Endothelial cell of umbilical vein (primary cell): ENCODE measurements around the gene ZNF780A. TPM values are rescaled to one million over a fixed set of nuclear protein-coding genes. Genes with fewer than 3 reads are reported as not detected.

Experiments
- BruUV-seq: library from RNA; stranded (reverse); fragments of 400-500 nt; replicated peaks from 2 replicates; lab custom pipeline; 2021; lab: Mats Ljungman, UMichigan
- CTCF ChIA-PET: fragments of 300-600, 350-600 bp; sonication (Branson Sonifier 250); formaldehyde crosslinking; loops from one replicate; lab custom pipeline; 2021; ENCODE audit warnings: antibody characterized with exemption, inconsistent platforms; lab: Charles Lee
- POLR2A ChIA-PET: fragments of 300-600, 350-600 bp; sonication (Branson Sonifier 250); formaldehyde crosslinking; loops from one replicate; lab custom pipeline; 2021; ENCODE audit warnings: antibody characterized with exemption, inconsistent platforms; lab: Charles Lee
- DNase-seq: peaks from one replicate; pipeline ENCODE4 v3.0.0-alpha.2; 2011; ENCODE audit warnings: low read depth, low spot score
- FAIRE-seq: peaks from 2 replicates; lab custom pipeline; 2011; peaks lifted over from hg19 to GRCh38; lab: Jason Lieb, UNC
- H2AFZ ChIP-seq: 2 replicates; pipeline ENCODE4 v1.6.0; 2012; ENCODE audit warnings: low read depth, low read length, control low read depth, inconsistent platforms
- H3K27ac ChIP-seq: 2 replicates; pipeline ENCODE4 v1.5.1; 2011; ENCODE audit warnings: low read depth, mild to moderate bottlenecking, control low read depth, low read length, moderate library complexity; ENCODE audit not compliant: insufficient read depth
- H3K27me3 ChIP-seq, 2 experiments: 2 replicates each; pipeline versions ENCODE4 v1.6.0 to v1.6.1; 2011; ENCODE audit warnings: low read length in 2 of 2, mixed read lengths in 1 of 2; ENCODE audit not compliant: control insufficient read depth in 2 of 2, insufficient read depth in 2 of 2
- H3K36me3 ChIP-seq, 2 experiments: 2 replicates in 1 of 2; 3 replicates in 1 of 2; pipeline ENCODE4 v1.5.1; 2011; ENCODE audit warnings: low read length in 2 of 2, mild to moderate bottlenecking in 1 of 2, moderate library complexity in 1 of 2; ENCODE audit not compliant: control insufficient read depth in 2 of 2, insufficient read depth in 2 of 2; ENCODE audit errors: extremely low read depth in 1 of 2
- H3K4me1 ChIP-seq: 3 replicates; pipeline ENCODE4 v1.5.1; 2011; ENCODE audit warnings: mild to moderate bottlenecking, low read length; ENCODE audit not compliant: control insufficient read depth, insufficient read depth; ENCODE audit errors: extremely low read depth
- H3K4me2 ChIP-seq: 2 replicates; pipeline ENCODE4 v1.6.1; 2011; ENCODE audit warnings: low read length, control low read depth, mixed read lengths; ENCODE audit not compliant: insufficient read depth
- H3K4me3 ChIP-seq, 3 experiments: fragments of 200-600 bp in 1 of 3; sonication (generic), shearing (Covaris generic) in 1 of 3; replicated peaks in 1 of 3; 2 replicates each; pipeline ENCODE4 v1.5.1; 2011 to 2016; ENCODE audit warnings: control low read depth in 3 of 3, low read length in 3 of 3, mild to moderate bottlenecking in 2 of 3, inconsistent platforms in 1 of 3, low read depth in 1 of 3, moderate library complexity in 1 of 3; ENCODE audit not compliant: insufficient read depth in 1 of 3
- H3K79me2 ChIP-seq: 2 replicates; pipeline ENCODE4 v1.6.0; 2012; ENCODE audit warnings: low read length, inconsistent platforms; ENCODE audit not compliant: control insufficient read depth, insufficient read depth
- H3K9ac ChIP-seq: replicated peaks from 2 replicates; pipeline ENCODE3; 2011; ENCODE audit warnings: low read length, control low read depth; ENCODE audit not compliant: insufficient read depth; ENCODE audit errors: extremely low read depth
- H3K9me1 ChIP-seq: replicated peaks from 3 replicates; pipeline ENCODE4 v1.6.0; 2011; ENCODE audit warnings: mild to moderate bottlenecking, low read length; ENCODE audit not compliant: control insufficient read depth, insufficient read depth; ENCODE audit errors: extremely low read depth
- H3K9me3 ChIP-seq: replicated peaks from 2 replicates; pipeline ENCODE4 v1.5.1; 2012; ENCODE audit warnings: low read length, inconsistent platforms; ENCODE audit not compliant: control insufficient read depth, insufficient read depth
- H4K20me1 ChIP-seq: replicated peaks from 2 replicates; pipeline ENCODE3; 2011; ENCODE audit warnings: mild to moderate bottlenecking, low read length; ENCODE audit not compliant: control insufficient read depth, insufficient read depth; ENCODE audit errors: extremely low read depth
- CTCF ChIP-seq, 2 donors: IDR thresholded peaks; 1 replicate in 1 of 2; 2 replicates in 1 of 2; pipeline ENCODE4 v1.5.1; 2011; ENCODE audit warnings: low read length in 2 of 2, mild to moderate bottlenecking in 2 of 2, moderate library complexity in 2 of 2, control low read depth in 1 of 2, inconsistent platforms in 1 of 2, low read depth in 1 of 2; ENCODE audit not compliant: insufficient read depth in 1 of 2; ENCODE audit errors: extremely low read depth in 1 of 2
- EZH2 ChIP-seq: IDR thresholded peaks from 2 replicates; pipeline ENCODE4 v1.6.1; 2012; ENCODE audit warnings: borderline replicate concordance, low read depth, mild to moderate bottlenecking, moderate library complexity, low read length, inconsistent platforms; ENCODE audit not compliant: severe bottlenecking
- FOS ChIP-seq: IDR thresholded peaks from 2 replicates; pipeline ENCODE4 v1.6.1; 2011; ENCODE audit warnings: mild to moderate bottlenecking, low read length, moderate library complexity, borderline replicate concordance; ENCODE audit not compliant: insufficient read depth
- GATA2 ChIP-seq: IDR thresholded peaks from 2 replicates; pipeline ENCODE4 v1.7.0; 2011; ENCODE audit warnings: low read depth, mild to moderate bottlenecking, moderate library complexity, mixed read lengths, low read length; ENCODE audit not compliant: insufficient read length, insufficient read depth
- JUN ChIP-seq: IDR thresholded peaks from 2 replicates; pipeline ENCODE4 v1.6.1; 2011; ENCODE audit warnings: borderline replicate concordance, low read depth; ENCODE audit not compliant: insufficient read length, insufficient read depth
- MYC ChIP-seq: IDR thresholded peaks from one replicate; pipeline ENCODE4 v1.6.1; 2011; ENCODE audit warnings: mild to moderate bottlenecking, low read depth, low read length
- POLR2A ChIP-seq: IDR thresholded peaks from 2 replicates; pipeline ENCODE4 v1.6.1; 2012; ENCODE audit warnings: low read depth, mild to moderate bottlenecking, control low read depth, low read length
- POLR2AphosphoS5 ChIP-seq: IDR thresholded peaks from 2 replicates; pipeline ENCODE4 v1.6.1; 2012; ENCODE audit warnings: low read depth, mild to moderate bottlenecking, control low read depth, low read length, moderate library complexity; ENCODE audit not compliant: insufficient read depth
- dilution Hi-C: fragments of 300-500 bp; cut with MboI; formaldehyde crosslinking; loops from one replicate; pipeline ENCODE4 v1.15.0; 2019; ENCODE audit warnings: low sequenced_read_pairs; ENCODE audit not compliant: extremely low pct_ligation_motif_present
- intact Hi-C: fragments of 100-400 bp; cut with micrococcal nuclease; formaldehyde crosslinking; loops from one replicate; pipeline ENCODE4 v1.10.0; 2022
- polyA plus RNA-seq, 4 experiments: library from polyadenylated mRNA; depleted of rRNA in 3 of 4; stranded (reverse) in 3 of 4; unstranded in 1 of 4; fragments of >200 nt; gene quantifications; 2 replicates each; pipeline versions ENCODE4 v1.2.1 to v1.2.3, GENCODE V29; 2011 to 2012; ENCODE audit warnings: missing spikeins in 1 of 4
- total RNA-seq: library from RNA; stranded (reverse); gene quantifications from 2 replicates; pipeline ENCODE4 v1.2.3, GENCODE V29; 2021
- TF ChIP-seq, protein P1 (sequence below): IDR thresholded peaks from 2 replicates; pipeline ENCODE4 v1.6.1; 2011; ENCODE audit not compliant: insufficient read depth, insufficient read length

ZNF780A gene
- total and polyA plus RNA-seq, 2 donors (not counting 3 experiments of a cell fraction or from before 2014, with no cell fraction given), result 7.3 to 11.6 TPM

GRCh38 chr19:40070058-40070457, 20.7 kb downstream of the ZNF780A start:
- Histone ChIP-seq H3K4me3 (no peak overlapping the region), H4K20me1 (no peaks in the 10 kb centered on the region), H3K27me3 (no peaks in the 10 kb centered on the region), H3K36me3 (peaks cover 3 to 7% of the 10 kb centered on the region in 2 experiments), H3K9me1 (no peaks in the 10 kb centered on the region), H3K79me2 (no peaks in the 10 kb centered on the region), H2AFZ (no peak overlapping the region), H3K27ac (no peak overlapping the region), H3K9ac (no peak overlapping the region), H3K4me1 (no peaks in the 10 kb centered on the region), H3K4me2 (no peak overlapping the region), H3K9me3 (peaks cover 15% of the 10 kb centered on the region)
- no peak for DNase-seq
- no peak for FAIRE-seq
- intact Hi-C loops (no loop called here), dilution Hi-C loops (no loop called here)
- ChIA-PET CTCF (interaction anchor here (1.0 kb wide), 1 partner anchor 22 kb away, joined by 3 read pairs; no protein-coding TSS in a partner anchor), POLR2A (no interaction called here)
- TF ChIP-seq EZH2 (no peak), POLR2AphosphoS5 (no peak), GATA2 (no peak), FOS (no peak), CTCF (IDR thresholded peaks at IDR 0.05; ENCODE audit: extremely low read depth in 1 of 2, insufficient read depth in 1 of 2, low read depth in 1 of 2, low read length in 2 of 2) (no peak), JUN (no peak), MYC (no peak), POLR2A (no peak)
- TF ChIP-seq, protein P1, sequence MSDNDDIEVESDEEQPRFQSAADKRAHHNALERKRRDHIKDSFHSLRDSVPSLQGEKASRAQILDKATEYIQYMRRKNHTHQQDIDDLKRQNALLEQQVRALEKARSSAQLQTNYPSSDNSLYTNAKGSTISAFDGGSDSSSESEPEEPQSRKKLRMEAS, result no peak
- no TSS peak for BruUV-seq
